Measurements from ENCODE around the gene RTTN. TPM values are rescaled to one million over a fixed set of nuclear protein-coding genes. Genes with fewer than 3 reads are reported as not detected.

The RTTN gene
- total and polyA plus RNA-seq, 9 of the 15 experiments (the other 6 are each of a cell fraction or from before 2014, with no cell fraction given) = 3.1 to 18.3 (median 10.6) TPM

DNA sequence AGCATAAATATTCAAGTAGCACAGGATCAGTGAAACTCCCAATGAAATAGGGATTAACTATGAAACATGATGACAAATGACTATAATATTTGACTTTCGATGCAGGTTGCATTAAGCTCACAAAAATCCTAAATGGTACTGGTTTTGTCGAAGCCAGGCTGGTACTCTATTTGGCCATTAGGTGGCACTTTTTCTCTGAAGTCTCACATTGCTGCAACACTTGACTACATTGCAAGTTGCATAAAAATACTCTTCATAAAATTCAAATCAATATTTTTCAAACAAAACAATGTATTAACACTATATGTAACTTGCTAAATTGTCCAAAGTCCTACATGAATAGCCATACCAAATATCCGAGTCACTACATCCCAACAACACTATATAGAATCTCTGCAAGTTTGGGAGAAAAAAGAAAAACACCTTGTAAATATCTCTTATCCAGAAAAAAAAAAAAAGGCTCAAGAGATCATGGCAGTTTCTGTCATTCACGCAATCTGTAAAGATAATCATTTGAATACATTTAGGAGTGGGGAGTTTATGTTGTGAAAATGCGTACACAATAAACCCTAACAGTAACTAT, 9.5 kb downstream of the RTTN start:
- H3K9me1 ChIP-seq (ENCODE audit: control insufficient read depth, insufficient read depth, low read length) = no peaks in the 10 kb centered on the region
- ChIA-PET CTCF (ENCODE audit: low intra/inter-chr PET ratio) (interaction anchor here (0.7 to 1.9 kb wide), 5 partner anchors 236 to 1422 kb away, joined by 3 to 17 read pairs (median 5); no protein-coding TSS in a partner anchor), POLR2A (no interaction called here)
- H3K79me2 ChIP-seq (ENCODE audit: control insufficient read depth, insufficient read depth, low read length) = no peaks in the 10 kb centered on the region
- no peak overlapping the region for H3K9ac ChIP-seq (ENCODE audit: insufficient read depth in 1 of 2, low read depth in 2 of 2, low read length in 2 of 2)
- no peaks in the 10 kb centered on the region for H3K27me3 ChIP-seq (ENCODE audit: control insufficient read depth in 2 of 2, insufficient read depth in 2 of 2, low read length in 2 of 2)
- WGBS (ENCODE audit: insufficient coverage, low coverage, missing lambda C conversion rate) = 42% methylated on average over 5 of the region's 5 CpGs
- H3K4me3 ChIP-seq = no peak overlapping the region
- BruUV-seq (replicated peaks) = no TSS peak
- H3K27ac ChIP-seq (ENCODE audit: extremely low read depth, low read depth, low read length) = no peak overlapping the region
- ATAC-seq (peak; percentile 72), FAIRE-seq (no peak), DNase-seq (ENCODE audit: extremely low read depth in 1 of 4, low spot score in 3 of 4) (peak in 3 of 4 experiments; percentile 12 to 29 (median 16))
- intact Hi-C loops (cut with micrococcal nuclease) (loop anchor here (1.0 kb wide), 2 partner anchors 238 to 254 kb away; no protein-coding TSS in a partner anchor), in situ Hi-C loops (cut with MboI) (loop anchor here (10.0 kb wide), 1 partner anchor 249 kb away; no protein-coding TSS in a partner anchor)
- peaks cover 83% of the 10 kb centered on the region; the same call in 2 of the 3 replicates for H3K36me3 ChIP-seq (ENCODE audit: control insufficient read depth, insufficient read depth, low read length)
- no peaks in the 10 kb centered on the region for H3K9me3 ChIP-seq (replicated peaks; ENCODE audit: control insufficient read depth, insufficient read depth, low read depth, low read length)
- no peaks in the 10 kb centered on the region for H3K4me1 ChIP-seq (replicated peaks in 1 of 2; ENCODE audit: control insufficient read depth in 2 of 2, insufficient read depth in 2 of 2, low read length in 2 of 2)
- no peaks in the 10 kb centered on the region for H4K20me1 ChIP-seq (replicated peaks; ENCODE audit: control insufficient read depth, insufficient read depth, low read length)
- no peak overlapping the region for H2AFZ ChIP-seq (ENCODE audit: low read depth, low read length)
- no peak overlapping the region for H3K4me2 ChIP-seq (ENCODE audit: insufficient read depth, low read length)
- TF ChIP-seq ZNF707 (CRISPR knock-in tag; conservative IDR thresholded peaks at IDR 0.05) = no peak
- no peak for TF ChIP-seq SMAD4 (CRISPR knock-in tag; conservative IDR thresholded peaks at IDR 0.05)
- no peak for TF ChIP-seq ZFP30 (CRISPR knock-in tag; IDR thresholded peaks at IDR 0.05; ENCODE audit: borderline replicate concordance)
- TF ChIP-seq, protein P1, sequence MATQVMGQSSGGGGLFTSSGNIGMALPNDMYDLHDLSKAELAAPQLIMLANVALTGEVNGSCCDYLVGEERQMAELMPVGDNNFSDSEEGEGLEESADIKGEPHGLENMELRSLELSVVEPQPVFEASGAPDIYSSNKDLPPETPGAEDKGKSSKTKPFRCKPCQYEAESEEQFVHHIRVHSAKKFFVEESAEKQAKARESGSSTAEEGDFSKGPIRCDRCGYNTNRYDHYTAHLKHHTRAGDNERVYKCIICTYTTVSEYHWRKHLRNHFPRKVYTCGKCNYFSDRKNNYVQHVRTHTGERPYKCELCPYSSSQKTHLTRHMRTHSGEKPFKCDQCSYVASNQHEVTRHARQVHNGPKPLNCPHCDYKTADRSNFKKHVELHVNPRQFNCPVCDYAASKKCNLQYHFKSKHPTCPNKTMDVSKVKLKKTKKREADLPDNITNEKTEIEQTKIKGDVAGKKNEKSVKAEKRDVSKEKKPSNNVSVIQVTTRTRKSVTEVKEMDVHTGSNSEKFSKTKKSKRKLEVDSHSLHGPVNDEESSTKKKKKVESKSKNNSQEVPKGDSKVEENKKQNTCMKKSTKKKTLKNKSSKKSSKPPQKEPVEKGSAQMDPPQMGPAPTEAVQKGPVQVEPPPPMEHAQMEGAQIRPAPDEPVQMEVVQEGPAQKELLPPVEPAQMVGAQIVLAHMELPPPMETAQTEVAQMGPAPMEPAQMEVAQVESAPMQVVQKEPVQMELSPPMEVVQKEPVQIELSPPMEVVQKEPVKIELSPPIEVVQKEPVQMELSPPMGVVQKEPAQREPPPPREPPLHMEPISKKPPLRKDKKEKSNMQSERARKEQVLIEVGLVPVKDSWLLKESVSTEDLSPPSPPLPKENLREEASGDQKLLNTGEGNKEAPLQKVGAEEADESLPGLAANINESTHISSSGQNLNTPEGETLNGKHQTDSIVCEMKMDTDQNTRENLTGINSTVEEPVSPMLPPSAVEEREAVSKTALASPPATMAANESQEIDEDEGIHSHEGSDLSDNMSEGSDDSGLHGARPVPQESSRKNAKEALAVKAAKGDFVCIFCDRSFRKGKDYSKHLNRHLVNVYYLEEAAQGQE (IDR thresholded peaks at IDR 0.05; ENCODE audit: borderline replicate concordance) = peak; percentile 55; the same call in 1 of the 2 replicates
- TF ChIP-seq, protein P1 (CRISPR knock-in tag; IDR thresholded peaks at IDR 0.05; ENCODE audit: low read depth) = no peak
- TF ChIP-seq CBX3 (IDR thresholded peaks at IDR 0.05; ENCODE audit: borderline replicate concordance in 1 of 2, low read length in 2 of 2) = no peak
- TF ChIP-seq, protein P2, sequence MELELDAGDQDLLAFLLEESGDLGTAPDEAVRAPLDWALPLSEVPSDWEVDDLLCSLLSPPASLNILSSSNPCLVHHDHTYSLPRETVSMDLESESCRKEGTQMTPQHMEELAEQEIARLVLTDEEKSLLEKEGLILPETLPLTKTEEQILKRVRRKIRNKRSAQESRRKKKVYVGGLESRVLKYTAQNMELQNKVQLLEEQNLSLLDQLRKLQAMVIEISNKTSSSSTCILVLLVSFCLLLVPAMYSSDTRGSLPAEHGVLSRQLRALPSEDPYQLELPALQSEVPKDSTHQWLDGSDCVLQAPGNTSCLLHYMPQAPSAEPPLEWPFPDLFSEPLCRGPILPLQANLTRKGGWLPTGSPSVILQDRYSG (tag; conservative IDR thresholded peaks at IDR 0.05; ENCODE audit: low read depth) = no peak
- no peak for TF ChIP-seq ZNF311 (CRISPR knock-in tag; IDR thresholded peaks at IDR 0.05)
- TF ChIP-seq, protein P3, sequence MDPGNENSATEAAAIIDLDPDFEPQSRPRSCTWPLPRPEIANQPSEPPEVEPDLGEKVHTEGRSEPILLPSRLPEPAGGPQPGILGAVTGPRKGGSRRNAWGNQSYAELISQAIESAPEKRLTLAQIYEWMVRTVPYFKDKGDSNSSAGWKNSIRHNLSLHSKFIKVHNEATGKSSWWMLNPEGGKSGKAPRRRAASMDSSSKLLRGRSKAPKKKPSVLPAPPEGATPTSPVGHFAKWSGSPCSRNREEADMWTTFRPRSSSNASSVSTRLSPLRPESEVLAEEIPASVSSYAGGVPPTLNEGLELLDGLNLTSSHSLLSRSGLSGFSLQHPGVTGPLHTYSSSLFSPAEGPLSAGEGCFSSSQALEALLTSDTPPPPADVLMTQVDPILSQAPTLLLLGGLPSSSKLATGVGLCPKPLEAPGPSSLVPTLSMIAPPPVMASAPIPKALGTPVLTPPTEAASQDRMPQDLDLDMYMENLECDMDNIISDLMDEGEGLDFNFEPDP (CRISPR knock-in tag; IDR thresholded peaks at IDR 0.05) = no peak
- no peak for TF ChIP-seq SMAD1 (IDR thresholded peaks at IDR 0.05; ENCODE audit: low read depth, low read length, partially characterized antibody)
